ENCODE results near the gene NDUFB7. TPM values are rescaled to one million over a fixed set of nuclear protein-coding genes. Genes with fewer than 3 reads are reported as not detected.
A peak's percentile ranks its signal among the peaks of the same experiment; 100 is the strongest.

The NDUFB7 gene
- total RNA-seq, 1 experiment from 2014 or later, result 155 TPM

- no peak overlapping the region for H3K18ac ChIP-seq (ENCODE audit: insufficient read length, low read depth, low read length)
- H3K14ac ChIP-seq (ENCODE audit: insufficient read depth, low read length), result no peak overlapping the region
- H3K4me1 ChIP-seq (ENCODE audit: insufficient read depth, low read length), result no peaks in the 10 kb centered on the region; the same call in 1 of the 2 replicates
- H2BK5ac ChIP-seq (ENCODE audit: insufficient read length, low read length), result no peak overlapping the region
- H3K9ac ChIP-seq (ENCODE audit: extremely low read depth, insufficient read length, low read length), result no peak overlapping the region
- DNase-seq, result peak; percentile 98
- peaks cover 7 to 8% of the 10 kb centered on the region in 2 experiments for H3K4me1 Mint-ChIP-seq
- no peaks in the 10 kb centered on the region for H3K27me3 ChIP-seq (ENCODE audit: insufficient read depth, low read length)
- H3K23me2 ChIP-seq (ENCODE audit: insufficient read length, low read depth, low read length, poor library complexity, severe bottlenecking), result peaks cover 3% of the 10 kb centered on the region
- H4K8ac ChIP-seq (replicated peaks; ENCODE audit: insufficient read length, low read depth, low read length), result no peak overlapping the region
- TF ChIP-seq CTCF (conservative IDR thresholded peaks at IDR 0.05), result no peak
- no peak overlapping the region for H2BK20ac ChIP-seq (ENCODE audit: low read depth, low read length, poor library complexity, severe bottlenecking)
- no peak overlapping the region for H3K56ac ChIP-seq (ENCODE audit: insufficient read length, low read depth, low read length)
- no peak overlapping the region for H2BK15ac ChIP-seq (ENCODE audit: low read depth, low read length)
- H3K9me3 Mint-ChIP-seq, result no peaks in the 10 kb centered on the region; a peak in 1 of 5 replicates
- H3K79me1 ChIP-seq (ENCODE audit: insufficient read depth, low read depth, low read length, poor library complexity, severe bottlenecking), result peaks cover 4% of the 10 kb centered on the region
- H2AFZ ChIP-seq (ENCODE audit: low read length), result no peak overlapping the region
- no CpG with 5 or more reads among the region's 24 CpGs for WGBS (ENCODE audit: extremely low coverage, insufficient read length, low lambda C conversion rate)
- no peak overlapping the region for H4K91ac ChIP-seq (ENCODE audit: insufficient read length, low read depth, low read length)
- peaks cover 5 to 20% (median 7%) of the 10 kb centered on the region in 3 experiments; a peak in 4 of 7 replicates for H3K36me3 Mint-ChIP-seq (ENCODE audit: insufficient read depth in 1 of 3, low read depth in 3 of 3)
- H3K23ac ChIP-seq (ENCODE audit: insufficient read length, low read depth, low read length), result no peak overlapping the region
- H3K9me3 ChIP-seq (ENCODE audit: control insufficient read depth, low read depth, low read length), result no peaks in the 10 kb centered on the region
- no peak overlapping the region for H3T11ph ChIP-seq (ENCODE audit: low read length)
- H2BK120ac ChIP-seq (ENCODE audit: low read depth, low read length, poor library complexity, severe bottlenecking), result no peak overlapping the region
- no peak overlapping the region for H2AK5ac ChIP-seq (ENCODE audit: insufficient read length, low read length)
- H3K4me3 Mint-ChIP-seq, result peak overlapping the region; percentile 42 to 65; a peak in 3 of 5 replicates
- H4K5ac ChIP-seq (ENCODE audit: insufficient read length, low read depth, low read length), result no peak overlapping the region
- peak overlapping the region; percentile 58 for H3K4me2 ChIP-seq (ENCODE audit: insufficient read depth, insufficient read length, low read length)
- H3K27ac Mint-ChIP-seq, result peak overlapping the region in 2 of 3 experiments; percentile 72 to 88; a peak in 2 of 7 replicates
- no peak overlapping the region for H3K27ac ChIP-seq (ENCODE audit: insufficient read length, low read depth, low read length)
- peaks cover 5% of the 10 kb centered on the region; the same call in 1 of the 2 replicates for H3K79me2 ChIP-seq (ENCODE audit: insufficient read depth, low read length)
- H3K4ac ChIP-seq (ENCODE audit: low read depth, low read length), result no peak overlapping the region
- H4K20me1 ChIP-seq (ENCODE audit: control insufficient read depth, insufficient read depth, insufficient read length), result no peaks in the 10 kb centered on the region
- H2BK12ac ChIP-seq (ENCODE audit: insufficient read length, low read depth, low read length), result no peak overlapping the region
- H3K27me3 Mint-ChIP-seq (ENCODE audit: low read depth), result no peaks in the 10 kb centered on the region
Observed at GRCh38 chr19:14536926-14537692, 34.8 kb downstream of the NDUFB7 start.
